HEK293 (cell line): ENCODE results near the gene TMEM270.

ENCODE experiments used
- HOXA7 ChIP-seq: sonication (generic); formaldehyde crosslinking; IDR thresholded peaks from 2 replicates; pipeline ENCODE4 v1.8.1; 2022; ENCODE audit warnings: missing genetic modification reagents, borderline replicate concordance
- MEIS1 ChIP-seq: sonication (generic); formaldehyde crosslinking; IDR thresholded peaks from 2 replicates; pipeline ENCODE4 v1.8.1; 2022; ENCODE audit warnings: missing genetic modification reagents, mild to moderate bottlenecking, borderline replicate concordance
- SP2 ChIP-seq: fragments of 450-650 bp; formaldehyde crosslinking; IDR thresholded peaks from 2 replicates; pipeline ENCODE4 v1.5.1; 2016; ENCODE audit warnings: missing biosample characterization, missing genetic modification characterization
- YY1 ChIP-seq: fragments of 450-650 bp; formaldehyde crosslinking; IDR thresholded peaks from 2 replicates; pipeline ENCODE4 v1.5.1; 2018; ENCODE audit warnings: missing biosample characterization, missing genetic modification characterization
- ZNF202 ChIP-seq: fragments of 450-650 bp; formaldehyde crosslinking; IDR thresholded peaks from 2 replicates; pipeline ENCODE4 v1.5.1; 2016; ENCODE audit warnings: missing biosample characterization, missing genetic modification characterization, borderline replicate concordance
- ZNF404 ChIP-seq: fragments of 450-650 bp; formaldehyde crosslinking; IDR thresholded peaks from 2 replicates; pipeline ENCODE4 v1.5.1; 2017; ENCODE audit warnings: missing biosample characterization, missing genetic modification characterization
- ZNF707 ChIP-seq: fragments of 450-650 bp; formaldehyde crosslinking; IDR thresholded peaks from 2 replicates; pipeline ENCODE4 v1.5.1; 2016; ENCODE audit warnings: missing biosample characterization, missing genetic modification characterization
- ZNF785 ChIP-seq: fragments of 450-650 bp; formaldehyde crosslinking; IDR thresholded peaks from 2 replicates; pipeline ENCODE4 v1.5.1; 2016; ENCODE audit warnings: missing biosample characterization, missing genetic modification characterization
- TF ChIP-seq, protein P1 (sequence below): fragments of 450-650 bp; formaldehyde crosslinking; IDR thresholded peaks from 2 replicates; pipeline ENCODE4 v1.5.1; 2016; ENCODE audit warnings: missing biosample characterization, missing genetic modification characterization
- TF ChIP-seq, protein P2 (sequence below): fragments of 450-650 bp; formaldehyde crosslinking; IDR thresholded peaks from 2 replicates; pipeline ENCODE4 v1.5.1; 2017; ENCODE audit warnings: missing biosample characterization, mild to moderate bottlenecking, missing genetic modification characterization, moderate library complexity

DNA sequence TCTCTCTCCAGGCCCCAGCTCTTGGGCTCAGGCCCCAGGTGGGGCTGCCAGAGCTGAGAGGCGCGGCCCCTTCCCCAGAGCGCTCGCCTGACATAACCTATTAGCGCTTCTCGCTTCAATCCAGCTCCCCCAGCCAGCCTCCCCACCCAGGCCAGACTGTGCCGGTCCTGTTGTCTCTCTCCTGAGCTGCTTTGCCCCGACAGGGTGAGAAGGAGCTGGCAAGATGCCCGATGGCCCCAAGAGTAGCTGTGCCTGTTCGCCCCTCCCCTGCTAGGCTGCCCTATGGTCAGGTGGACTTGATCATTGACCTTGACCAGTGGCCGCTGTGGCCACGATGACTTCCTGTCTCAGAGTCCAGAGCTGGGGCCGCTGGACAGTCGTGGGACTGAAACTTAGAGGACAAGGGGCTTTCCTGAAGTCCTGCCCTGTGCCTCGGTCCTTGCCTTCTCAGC is 9.1 kb downstream of the TMEM270 start:
- TF ChIP-seq, protein P1, sequence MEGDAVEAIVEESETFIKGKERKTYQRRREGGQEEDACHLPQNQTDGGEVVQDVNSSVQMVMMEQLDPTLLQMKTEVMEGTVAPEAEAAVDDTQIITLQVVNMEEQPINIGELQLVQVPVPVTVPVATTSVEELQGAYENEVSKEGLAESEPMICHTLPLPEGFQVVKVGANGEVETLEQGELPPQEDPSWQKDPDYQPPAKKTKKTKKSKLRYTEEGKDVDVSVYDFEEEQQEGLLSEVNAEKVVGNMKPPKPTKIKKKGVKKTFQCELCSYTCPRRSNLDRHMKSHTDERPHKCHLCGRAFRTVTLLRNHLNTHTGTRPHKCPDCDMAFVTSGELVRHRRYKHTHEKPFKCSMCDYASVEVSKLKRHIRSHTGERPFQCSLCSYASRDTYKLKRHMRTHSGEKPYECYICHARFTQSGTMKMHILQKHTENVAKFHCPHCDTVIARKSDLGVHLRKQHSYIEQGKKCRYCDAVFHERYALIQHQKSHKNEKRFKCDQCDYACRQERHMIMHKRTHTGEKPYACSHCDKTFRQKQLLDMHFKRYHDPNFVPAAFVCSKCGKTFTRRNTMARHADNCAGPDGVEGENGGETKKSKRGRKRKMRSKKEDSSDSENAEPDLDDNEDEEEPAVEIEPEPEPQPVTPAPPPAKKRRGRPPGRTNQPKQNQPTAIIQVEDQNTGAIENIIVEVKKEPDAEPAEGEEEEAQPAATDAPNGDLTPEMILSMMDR: no peak
- TF ChIP-seq SP2 (tag by site-specific recombination) (no peak), ZNF202 (tag by site-specific recombination) (no peak), MEIS1 (no peak), YY1 (tag by site-specific recombination) (no peak), ZNF707 (tag by site-specific recombination) (no peak), ZNF404 (tag by site-specific recombination) (no peak), ZNF785 (tag by site-specific recombination) (no peak), HOXA7 (CRISPR knock-in tag) (no peak)
- TF ChIP-seq, protein P2, sequence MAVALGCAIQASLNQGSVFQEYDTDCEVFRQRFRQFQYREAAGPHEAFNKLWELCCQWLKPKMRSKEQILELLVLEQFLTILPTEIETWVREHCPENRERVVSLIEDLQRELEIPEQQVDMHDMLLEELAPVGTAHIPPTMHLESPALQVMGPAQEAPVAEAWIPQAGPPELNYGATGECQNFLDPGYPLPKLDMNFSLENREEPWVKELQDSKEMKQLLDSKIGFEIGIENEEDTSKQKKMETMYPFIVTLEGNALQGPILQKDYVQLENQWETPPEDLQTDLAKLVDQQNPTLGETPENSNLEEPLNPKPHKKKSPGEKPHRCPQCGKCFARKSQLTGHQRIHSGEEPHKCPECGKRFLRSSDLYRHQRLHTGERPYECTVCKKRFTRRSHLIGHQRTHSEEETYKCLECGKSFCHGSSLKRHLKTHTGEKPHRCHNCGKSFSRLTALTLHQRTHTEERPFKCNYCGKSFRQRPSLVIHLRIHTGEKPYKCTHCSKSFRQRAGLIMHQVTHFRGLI (tag by site-specific recombination): no peak
